ENCODE data around the gene UBL4A. TPM values are rescaled to one million over a fixed set of nuclear protein-coding genes. Genes with fewer than 3 reads are reported as not detected.

UBL4A gene
- polyA plus RNA-seq, 1 donor: 25.6 TPM

DNA sequence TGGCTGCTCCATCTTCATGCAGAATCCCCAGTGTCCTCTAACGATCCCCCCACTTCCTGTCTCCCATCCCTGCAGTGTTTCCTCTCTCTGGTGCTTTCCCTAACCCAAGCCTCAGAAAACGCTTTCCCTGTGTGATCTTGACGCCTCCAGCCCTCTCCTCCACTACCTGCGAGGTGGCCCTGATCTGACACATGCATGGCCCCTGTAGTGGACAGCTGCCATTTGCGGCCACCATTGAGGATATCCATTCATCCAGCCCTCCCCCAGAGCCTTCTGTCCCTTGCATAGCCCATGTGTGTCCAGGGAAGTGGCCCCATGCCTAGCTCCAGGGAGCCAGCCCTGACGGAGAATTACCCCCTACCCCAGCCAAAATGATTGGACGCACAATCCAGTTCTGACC lies 3.1 kb downstream of the UBL4A start:
- DNase-seq: no peak

DNA sequence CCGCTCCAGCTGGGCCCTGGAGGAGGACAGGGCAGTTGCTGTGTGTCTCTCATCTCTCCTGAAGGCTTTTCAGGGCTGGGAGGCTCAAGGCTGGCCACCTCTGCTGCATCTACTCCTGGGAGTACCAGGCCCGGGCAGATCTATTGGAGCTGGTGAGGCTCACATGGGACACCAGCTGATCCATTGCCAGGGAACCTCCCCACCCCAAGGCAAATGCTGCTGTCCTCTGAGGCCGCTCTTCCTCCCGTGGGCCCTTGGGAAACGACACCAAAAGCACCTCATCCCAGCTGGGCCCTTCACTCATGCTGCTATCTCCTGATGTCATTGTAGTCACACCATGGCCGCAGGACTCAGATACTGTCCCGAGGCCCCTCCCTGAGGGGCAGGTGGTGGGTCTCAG lies 3.6 kb downstream of the UBL4A start:
- H3K9me3 ChIP-seq (ENCODE audit: control insufficient read depth, low read depth, low read length): no peaks in the 10 kb centered on the region
- H3K36me3 ChIP-seq (ENCODE audit: control insufficient read depth, insufficient read depth, low read length): peaks cover 16% of the 10 kb centered on the region
- no peak overlapping the region for H3K27ac ChIP-seq (ENCODE audit: low read length)
- no peak overlapping the region for H3K4me3 ChIP-seq (ENCODE audit: low read length)
- H3K27me3 ChIP-seq (ENCODE audit: control insufficient read depth, insufficient read depth, low read length): no peaks in the 10 kb centered on the region
- peaks cover 28% of the 10 kb centered on the region for H3K4me1 ChIP-seq (ENCODE audit: control insufficient read depth, insufficient read depth, low read length)
- WGBS (ENCODE audit: insufficient coverage, low lambda C conversion rate): no CpG with 5 or more reads among the region's 7 CpGs
- no peak for DNase-seq

More for the DNA sequence above, 3.1 kb downstream of the UBL4A start:
- WGBS (ENCODE audit: insufficient coverage, low lambda C conversion rate): no CpG with 5 or more reads among the region's 7 CpGs
- H3K4me3 ChIP-seq (ENCODE audit: low read length): no peak overlapping the region
- no peaks in the 10 kb centered on the region for H3K9me3 ChIP-seq (ENCODE audit: control insufficient read depth, low read depth, low read length)
- H3K27ac ChIP-seq (ENCODE audit: low read length): no peak overlapping the region
- no peaks in the 10 kb centered on the region for H3K27me3 ChIP-seq (ENCODE audit: control insufficient read depth, insufficient read depth, low read length)
- peaks cover 23% of the 10 kb centered on the region for H3K4me1 ChIP-seq (ENCODE audit: control insufficient read depth, insufficient read depth, low read length)
- peaks cover 16% of the 10 kb centered on the region for H3K36me3 ChIP-seq (ENCODE audit: control insufficient read depth, insufficient read depth, low read length)

DNA sequence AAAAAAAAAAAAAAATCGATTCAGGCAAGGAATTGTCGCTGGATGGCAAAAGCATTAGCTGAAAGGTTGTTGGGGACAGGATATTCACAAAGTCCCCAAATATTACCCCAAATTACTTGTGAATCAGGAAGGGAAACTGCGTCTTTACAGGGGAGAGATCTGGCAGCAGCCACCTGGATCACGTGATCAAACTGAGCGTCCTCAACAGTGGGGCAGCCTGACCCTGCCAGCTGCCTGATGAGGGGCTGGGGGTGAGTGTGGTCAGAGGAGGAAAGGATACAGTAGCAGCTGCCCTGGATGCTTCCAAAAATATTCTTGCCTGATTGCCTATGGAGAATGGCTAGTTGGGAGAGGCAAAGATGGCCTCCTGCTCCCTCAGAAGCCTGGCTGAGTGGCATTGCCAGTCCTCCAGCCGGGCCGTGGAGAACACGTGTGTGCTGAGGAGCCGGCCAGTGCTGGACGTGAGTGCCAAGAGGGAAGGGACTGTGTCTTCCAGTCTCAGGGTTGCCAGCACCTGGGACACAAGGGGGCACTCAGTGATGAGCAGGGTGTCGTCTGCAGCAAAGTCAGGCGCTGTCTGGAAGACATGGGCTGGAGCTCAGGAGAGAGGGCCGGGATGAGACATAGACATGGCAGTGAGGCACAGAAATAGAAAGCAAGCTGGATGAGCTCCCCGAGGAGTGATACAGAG lies 4.4 kb downstream of the UBL4A start:
- H3K36me3 ChIP-seq (ENCODE audit: control insufficient read depth, insufficient read depth, low read length): peaks cover 14% of the 10 kb centered on the region
- H3K27me3 ChIP-seq (ENCODE audit: control insufficient read depth, insufficient read depth, low read length): no peaks in the 10 kb centered on the region
- whole genome bisulfite sequencing (ENCODE audit: insufficient coverage, low lambda C conversion rate): no CpG with 5 or more reads among the region's 14 CpGs

DNA sequence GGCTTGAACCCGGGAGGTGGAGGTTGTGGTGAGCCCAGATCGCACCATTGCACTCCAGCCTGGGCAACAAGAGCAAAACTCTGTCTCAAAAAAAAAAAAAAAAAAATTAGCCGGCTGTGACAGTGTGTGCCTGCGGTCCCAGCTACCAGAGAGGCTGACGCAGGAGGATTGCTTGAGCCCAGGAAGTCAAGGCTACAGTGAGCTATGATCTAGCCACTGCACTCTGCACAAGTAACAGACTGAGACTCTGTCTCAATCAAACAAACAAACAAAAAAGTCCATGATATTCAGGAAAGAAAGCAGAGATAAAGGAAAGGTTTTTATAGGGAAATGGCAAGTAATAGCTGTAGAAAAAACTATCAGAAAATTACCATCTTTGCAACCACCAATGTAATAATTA lies 5.2 kb downstream of the UBL4A start:
- H3K4me1 ChIP-seq (ENCODE audit: control insufficient read depth, insufficient read depth, low read length): peaks cover 23% of the 10 kb centered on the region
- no CpG with 5 or more reads among the region's 5 CpGs for WGBS (ENCODE audit: insufficient coverage, low lambda C conversion rate)
- H3K36me3 ChIP-seq (ENCODE audit: control insufficient read depth, insufficient read depth, low read length): peaks cover 14% of the 10 kb centered on the region
- no peaks in the 10 kb centered on the region for H3K9me3 ChIP-seq (ENCODE audit: control insufficient read depth, low read depth, low read length)
- H3K27ac ChIP-seq (ENCODE audit: low read length): no peak overlapping the region
- no peaks in the 10 kb centered on the region for H3K27me3 ChIP-seq (ENCODE audit: control insufficient read depth, insufficient read depth, low read length)
- no peak overlapping the region for H3K4me3 ChIP-seq (ENCODE audit: low read length)
- no peak for DNase-seq

More for the DNA sequence above, 4.4 kb downstream of the UBL4A start:
- Histone ChIP-seq H3K4me1 (ENCODE audit: control insufficient read depth, insufficient read depth, low read length) (peaks cover 25% of the 10 kb centered on the region), H3K4me3 (ENCODE audit: low read length) (no peak overlapping the region), H3K9me3 (ENCODE audit: control insufficient read depth, low read depth, low read length) (no peaks in the 10 kb centered on the region), H3K27ac (ENCODE audit: low read length) (no peak overlapping the region)
- no peak for DNase-seq

DNA sequence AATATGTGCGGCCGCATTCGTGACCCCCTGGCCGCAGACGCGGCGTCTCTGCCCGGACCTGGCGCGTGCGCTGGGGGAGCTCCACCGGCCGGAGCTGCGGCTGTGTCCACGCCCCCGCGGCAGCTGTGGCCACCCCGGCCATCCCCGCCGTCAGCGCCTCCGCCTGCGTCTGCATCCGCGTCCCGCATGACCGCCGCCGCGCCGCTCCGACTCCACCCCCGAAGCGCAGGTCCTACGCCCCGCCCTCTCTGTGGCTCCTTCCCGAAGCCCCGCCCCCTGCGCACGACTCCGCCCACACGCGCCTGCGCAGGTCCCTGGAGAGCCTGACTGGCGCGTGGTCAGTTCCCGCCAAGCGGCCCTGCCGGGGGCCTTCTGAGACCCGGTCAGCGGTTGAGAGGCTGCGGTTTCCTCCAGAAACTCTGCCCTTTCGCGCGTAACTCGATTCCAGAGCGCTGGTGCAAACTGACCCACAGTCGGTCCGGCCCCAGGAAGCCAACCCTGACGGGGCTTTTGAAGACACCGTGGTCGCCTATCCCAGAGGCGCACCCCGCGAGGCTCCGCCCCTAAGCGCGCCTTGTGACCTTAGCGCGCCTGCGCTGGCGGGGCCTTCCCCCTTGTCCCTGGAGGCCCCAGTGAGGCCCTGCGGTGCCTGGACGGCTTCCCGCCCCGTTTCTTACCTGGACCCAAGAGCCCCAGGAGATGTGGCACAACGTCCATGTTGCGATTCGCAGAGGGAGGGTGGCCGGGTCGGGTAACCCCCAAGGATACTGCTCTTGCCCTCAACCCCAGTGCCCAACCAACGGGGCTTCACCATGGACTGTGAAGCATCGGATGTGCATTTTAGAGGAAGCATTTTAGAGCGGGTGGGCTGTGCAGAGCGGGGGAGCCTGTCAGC lies 7.4 kb downstream of the UBL4A start, which contains the start of gene LAGE3:
Gene LAGE3, minus strand, starts transcription at position 554 of the 895 bp plus-strand sequence. Its CDS starts 366 bp downstream, at position 188.
- Histone ChIP-seq H3K27ac (ENCODE audit: low read length) (peak within 1 kb of the TSS; percentile 81), H3K27me3 (ENCODE audit: control insufficient read depth, insufficient read depth, low read length) (no peaks in the 10 kb centered on the region), H3K4me3 (ENCODE audit: low read length) (peak within 1 kb of the TSS; percentile 49), H3K9me3 (ENCODE audit: control insufficient read depth, low read depth, low read length) (no peaks in the 10 kb centered on the region), H3K4me1 (ENCODE audit: control insufficient read depth, insufficient read depth, low read length) (peaks cover 11% of the 10 kb centered on the region), H3K36me3 (ENCODE audit: control insufficient read depth, insufficient read depth, low read length) (peaks cover under 1% of the 10 kb centered on the region)
- peak; percentile 88 to 92 for DNase-seq
- no CpG with 5 or more reads among the region's 85 CpGs for WGBS (ENCODE audit: insufficient coverage, low lambda C conversion rate)

DNA sequence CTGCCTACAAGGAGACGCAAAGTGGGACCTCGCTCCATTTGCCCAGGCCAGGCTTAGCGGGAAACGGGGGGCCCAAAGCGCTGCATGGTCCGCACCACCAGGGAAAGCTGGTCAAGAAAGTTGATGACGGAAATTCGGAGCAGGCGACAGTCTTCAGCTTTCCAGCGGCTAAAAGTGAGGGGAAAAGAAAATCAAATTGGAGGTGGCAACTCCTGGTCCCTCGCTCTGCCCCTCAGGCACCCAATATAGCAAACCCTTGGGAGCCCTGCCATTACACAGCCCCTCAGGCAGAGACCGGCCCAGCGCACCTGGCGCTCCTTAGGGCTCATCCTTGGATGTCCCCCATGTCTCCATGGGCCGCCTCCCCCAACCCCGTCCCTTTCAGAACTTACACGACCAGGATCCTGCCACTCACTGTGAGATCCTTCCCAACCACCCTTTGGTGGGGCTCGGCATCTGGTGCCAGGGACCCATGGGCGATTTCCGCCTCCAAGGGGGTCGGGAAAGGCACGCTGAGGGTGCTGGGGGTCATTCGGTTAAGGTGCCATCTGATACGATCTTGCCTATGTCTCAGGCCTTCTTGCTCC lies 8.4 kb downstream of the UBL4A start:
- no peak for DNase-seq
- Histone ChIP-seq H3K27me3 (ENCODE audit: control insufficient read depth, insufficient read depth, low read length) (no peaks in the 10 kb centered on the region), H3K4me3 (ENCODE audit: low read length) (peak overlapping the region; percentile 49), H3K9me3 (ENCODE audit: control insufficient read depth, low read depth, low read length) (no peaks in the 10 kb centered on the region), H3K4me1 (ENCODE audit: control insufficient read depth, insufficient read depth, low read length) (peaks cover 11% of the 10 kb centered on the region), H3K27ac (ENCODE audit: low read length) (no peak overlapping the region), H3K36me3 (ENCODE audit: control insufficient read depth, insufficient read depth, low read length) (peaks cover under 1% of the 10 kb centered on the region)
- no CpG with 5 or more reads among the region's 24 CpGs for WGBS (ENCODE audit: insufficient coverage, low lambda C conversion rate)

DNA sequence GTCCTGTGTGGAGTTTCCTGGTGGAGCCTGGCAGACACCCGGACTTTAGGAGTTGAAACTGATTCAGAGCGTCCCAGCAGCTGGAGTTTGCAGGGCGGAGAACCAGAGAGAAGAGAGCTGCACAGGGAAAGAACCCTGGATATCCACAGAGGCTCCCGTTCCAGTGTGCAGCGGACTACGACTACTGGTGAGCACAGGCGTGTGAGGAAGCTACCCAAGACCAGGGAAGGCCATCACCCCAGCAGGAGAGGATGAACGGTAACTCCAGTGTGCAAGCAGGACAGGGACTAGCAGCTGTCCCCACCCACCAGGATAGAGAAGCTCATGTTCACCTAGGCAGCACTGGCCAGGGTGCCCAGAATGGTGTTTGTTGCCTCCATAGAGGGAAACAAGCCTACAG lies 9.6 kb downstream of the UBL4A start:
- Histone ChIP-seq H3K4me1 (ENCODE audit: control insufficient read depth, insufficient read depth, low read length) (peaks cover 13% of the 10 kb centered on the region), H3K9me3 (ENCODE audit: control insufficient read depth, low read depth, low read length) (no peaks in the 10 kb centered on the region), H3K27ac (ENCODE audit: low read length) (no peak overlapping the region), H3K36me3 (ENCODE audit: control insufficient read depth, insufficient read depth, low read length) (peaks cover 3% of the 10 kb centered on the region), H3K4me3 (ENCODE audit: low read length) (no peak overlapping the region), H3K27me3 (ENCODE audit: control insufficient read depth, insufficient read depth, low read length) (no peaks in the 10 kb centered on the region)
- WGBS (ENCODE audit: insufficient coverage, low lambda C conversion rate): no CpG with 5 or more reads among the region's 8 CpGs
- DNase-seq: no peak

DNA sequence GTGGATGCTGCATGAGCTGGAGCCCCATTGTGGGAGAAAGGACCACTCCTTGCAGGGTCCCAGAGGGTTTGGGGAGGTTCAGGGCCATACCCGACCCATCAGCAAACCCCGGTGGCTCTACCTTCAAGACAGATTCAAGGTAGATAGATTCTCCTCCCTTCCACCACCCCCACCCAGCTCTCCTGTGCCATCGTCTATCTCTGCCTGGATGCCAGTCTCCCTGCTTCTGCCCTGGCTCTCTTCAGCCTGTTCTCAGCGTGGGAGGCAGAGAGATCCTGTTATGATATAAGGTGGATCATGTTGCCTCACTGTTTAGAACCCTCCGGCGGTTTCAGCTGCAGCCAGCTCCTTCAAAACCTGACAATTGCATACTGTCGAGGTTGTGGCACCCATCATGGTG lies 12.7 kb downstream of the UBL4A start:
- Histone ChIP-seq H3K9me3 (ENCODE audit: control insufficient read depth, low read depth, low read length) (no peaks in the 10 kb centered on the region), H3K27ac (ENCODE audit: low read length) (no peak overlapping the region), H3K4me1 (ENCODE audit: control insufficient read depth, insufficient read depth, low read length) (peaks cover 7% of the 10 kb centered on the region), H3K27me3 (ENCODE audit: control insufficient read depth, insufficient read depth, low read length) (no peaks in the 10 kb centered on the region), H3K4me3 (ENCODE audit: low read length) (no peak overlapping the region), H3K36me3 (ENCODE audit: control insufficient read depth, insufficient read depth, low read length) (peaks cover 26% of the 10 kb centered on the region)
- no CpG with 5 or more reads among the region's 7 CpGs for WGBS (ENCODE audit: insufficient coverage, low lambda C conversion rate)
- DNase-seq: no peak

DNA sequence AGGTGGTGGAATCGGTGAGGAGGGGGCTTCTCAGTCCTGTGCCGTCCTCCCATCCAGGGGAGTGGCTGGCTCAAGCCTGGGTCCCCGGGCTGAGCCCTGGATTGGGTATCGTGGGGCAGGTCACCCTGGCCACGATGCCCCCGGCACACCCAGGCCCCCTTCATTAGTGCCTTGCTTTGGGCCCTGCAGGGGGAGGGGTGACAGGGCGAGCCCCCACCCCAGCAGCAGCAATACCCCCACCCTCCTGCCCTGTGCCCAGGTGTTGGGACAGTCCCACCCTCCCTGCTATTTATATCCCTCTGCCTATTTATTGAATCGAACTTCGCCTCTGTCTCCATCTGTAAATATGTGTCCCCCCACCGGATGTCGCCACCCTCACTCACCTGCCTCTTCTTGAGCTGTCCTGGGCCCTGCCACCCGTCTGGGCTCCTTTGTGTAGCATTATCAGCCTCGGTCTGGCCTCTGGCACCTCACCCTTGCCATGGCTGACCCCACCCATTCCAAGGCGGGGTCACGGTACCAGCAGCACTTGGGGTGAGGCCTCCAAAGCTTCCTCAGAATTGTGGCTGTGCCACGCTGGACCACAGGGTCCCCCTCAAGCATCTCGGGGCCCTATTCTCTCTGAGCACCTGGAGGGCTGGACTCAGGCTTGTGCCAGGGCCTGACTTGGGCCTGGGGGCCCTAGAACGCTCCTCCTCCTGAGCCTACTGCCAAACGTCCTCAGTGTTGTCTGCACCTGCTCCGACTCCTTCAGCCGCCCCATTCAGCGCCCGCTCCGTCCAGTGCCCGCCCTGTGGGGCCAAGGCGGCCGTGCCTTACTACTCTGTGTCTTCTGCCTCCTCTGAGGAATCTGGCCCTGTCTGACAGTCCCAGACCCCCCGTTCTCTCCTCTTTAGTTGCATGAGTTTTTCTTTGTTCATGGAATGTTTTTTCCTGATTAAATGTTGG lies 13.5 kb downstream of the UBL4A start:
- H3K27me3 ChIP-seq (ENCODE audit: control insufficient read depth, insufficient read depth, low read length): no peaks in the 10 kb centered on the region
- H3K36me3 ChIP-seq (ENCODE audit: control insufficient read depth, insufficient read depth, low read length): peaks cover 29% of the 10 kb centered on the region
- no peak for DNase-seq
- no peak overlapping the region for H3K4me3 ChIP-seq (ENCODE audit: low read length)
- H3K4me1 ChIP-seq (ENCODE audit: control insufficient read depth, insufficient read depth, low read length): peaks cover 5% of the 10 kb centered on the region
- H3K9me3 ChIP-seq (ENCODE audit: control insufficient read depth, low read depth, low read length): no peaks in the 10 kb centered on the region
- WGBS (ENCODE audit: insufficient coverage, low lambda C conversion rate): no CpG with 5 or more reads among the region's 28 CpGs
- H3K27ac ChIP-seq (ENCODE audit: low read length): no peak overlapping the region

Data from large intestine (tissue), 3 donors.